HG03175 (cell line): ENCODE data around the gene FGF4.

Experiments
- ATAC-seq: cut with Tn5 transposase; IDR thresholded peaks from one replicate; pipeline ENCODE4 v1.9.1; 2021; ENCODE audit warnings: mild to moderate bottlenecking, moderate library complexity; ENCODE audit not compliant: unreplicated experiment

Gene FGF4

DNA sequence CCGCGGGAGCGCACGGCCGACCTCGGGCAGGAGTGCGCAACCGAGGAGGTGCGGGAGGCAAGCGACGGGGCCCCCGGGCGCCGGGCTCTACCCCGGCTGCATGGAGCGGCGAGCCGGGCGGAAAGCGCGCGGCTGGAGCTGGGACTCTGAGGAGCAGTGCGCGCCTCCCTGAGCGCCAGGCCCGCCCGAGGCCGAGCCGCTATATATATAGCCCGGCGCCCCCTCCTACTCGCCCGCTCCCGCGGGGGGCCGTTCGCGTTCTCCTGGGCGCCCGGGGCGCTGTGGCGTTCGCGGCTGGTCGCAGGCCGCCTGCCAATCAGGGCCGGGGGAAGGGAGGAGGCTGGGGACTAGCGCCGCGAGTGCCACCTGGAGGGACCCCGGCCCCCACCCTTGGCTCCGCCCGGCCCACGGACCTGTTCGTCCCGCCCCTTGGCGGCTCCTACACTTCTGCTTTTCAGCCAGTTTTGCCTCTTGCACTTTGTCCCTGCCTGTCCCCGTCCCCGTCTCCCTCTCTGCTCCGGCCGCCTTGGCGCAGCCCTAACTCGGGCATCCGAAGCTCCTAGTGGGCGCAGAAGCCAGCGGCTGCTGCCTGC, at the start of gene FGF4:
TSS of gene FGF4 (minus strand) at position 179 of the 593 bp plus-strand sequence. CDS start 257 bp downstream, outside the sequence.
- no peak for ATAC-seq

DNA sequence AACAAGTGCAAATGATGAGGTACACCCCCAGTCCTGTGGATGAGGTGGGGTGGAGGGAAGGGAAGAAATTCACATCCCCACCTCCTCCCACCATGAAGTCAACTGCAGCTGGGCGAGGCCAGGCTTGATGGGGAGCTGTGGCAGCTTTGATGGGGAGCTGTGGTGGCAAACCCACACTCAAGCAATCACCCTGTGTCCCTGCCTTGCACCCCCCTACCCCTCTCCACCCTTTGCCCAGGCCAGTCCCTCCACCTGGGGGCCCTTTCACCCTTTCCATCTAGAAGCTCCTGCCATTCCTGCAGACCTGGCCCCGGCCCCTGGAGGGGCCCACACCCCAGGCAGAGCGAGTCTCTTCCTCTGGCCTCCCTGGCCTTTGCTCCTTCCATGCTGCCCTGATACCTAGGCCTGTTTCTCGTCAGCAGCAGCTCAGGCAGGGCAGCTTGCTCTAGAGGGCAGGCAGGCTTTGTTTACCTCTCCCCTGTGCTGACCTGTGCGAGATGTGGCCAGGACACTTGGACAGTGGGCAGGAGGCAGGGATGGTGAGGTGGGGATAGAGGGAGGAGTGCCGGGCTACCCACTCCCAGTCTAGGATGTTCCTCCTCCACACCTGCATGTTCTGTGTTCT, 48.6 kb upstream of the FGF4 start:
- no peak for ATAC-seq

GRCh38 chr11:69822676-69823494, 47.7 kb upstream of the FGF4 start:
- ATAC-seq: no peak

DNA sequence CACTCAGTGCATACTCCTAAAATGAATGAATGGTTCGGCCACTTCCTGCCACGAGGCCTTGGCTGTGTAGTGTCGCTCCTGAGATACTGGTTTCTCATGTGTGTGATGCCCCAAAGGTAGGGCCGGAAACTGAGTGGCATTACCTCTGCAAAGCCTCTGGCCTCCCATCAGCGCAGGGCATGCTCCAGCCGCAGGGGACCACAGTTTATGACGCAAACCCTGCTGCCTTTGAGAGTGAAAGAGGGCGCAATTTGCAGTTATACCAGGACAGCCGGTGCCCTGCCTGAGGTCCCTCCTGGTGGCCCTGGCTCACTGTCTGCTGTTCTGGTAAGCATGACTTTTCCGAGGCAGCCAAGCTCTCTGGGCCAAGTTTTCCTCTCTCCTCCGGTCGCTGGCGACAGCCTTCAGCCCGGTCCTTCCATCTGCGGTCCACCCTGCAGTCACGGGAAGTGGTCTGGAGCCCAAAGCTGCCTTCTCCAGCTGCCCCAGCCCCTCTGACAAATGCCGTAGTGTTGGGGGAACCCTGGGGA, 46.4 kb upstream of the FGF4 start:
- no peak for ATAC-seq

GRCh38 chr11:69820441-69820840, 45.3 kb upstream of the FGF4 start:
- ATAC-seq: no peak

DNA sequence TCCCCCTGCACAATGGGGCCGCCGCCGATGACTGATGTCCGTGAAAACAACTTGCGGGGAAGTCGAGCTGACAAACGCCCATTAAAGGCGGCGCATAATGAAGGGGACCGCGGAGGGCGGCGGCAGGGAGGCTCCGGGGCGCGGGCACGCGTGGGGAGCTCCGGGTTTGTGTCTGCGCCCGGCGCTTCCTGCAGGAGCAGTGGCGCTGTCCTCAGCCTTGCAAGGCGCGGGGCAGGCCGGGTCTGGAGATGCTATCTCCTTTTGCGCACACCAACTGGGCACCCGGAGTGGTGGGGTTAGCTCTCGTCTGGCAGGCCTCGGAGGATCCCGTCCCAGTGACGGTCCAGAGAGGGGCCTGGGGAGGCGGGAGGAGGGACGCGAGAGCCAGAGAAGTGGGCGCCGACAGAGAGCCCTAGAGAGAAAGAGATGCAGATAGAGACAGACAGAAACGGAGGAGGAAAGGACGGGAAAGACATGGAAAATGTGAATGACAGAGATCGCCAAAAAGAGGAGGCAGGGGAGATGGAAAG, 44.5 kb upstream of the FGF4 start:
- ATAC-seq: no peak

- ATAC-seq: no peak
Measured at GRCh38 chr11:69818603-69819441, 43.7 kb upstream of the FGF4 start, which contains the start of gene FGF3. FGF3 (minus strand) TSS chr11:69819416; CDS start chr11:69818933, 483 bp downstream.

DNA sequence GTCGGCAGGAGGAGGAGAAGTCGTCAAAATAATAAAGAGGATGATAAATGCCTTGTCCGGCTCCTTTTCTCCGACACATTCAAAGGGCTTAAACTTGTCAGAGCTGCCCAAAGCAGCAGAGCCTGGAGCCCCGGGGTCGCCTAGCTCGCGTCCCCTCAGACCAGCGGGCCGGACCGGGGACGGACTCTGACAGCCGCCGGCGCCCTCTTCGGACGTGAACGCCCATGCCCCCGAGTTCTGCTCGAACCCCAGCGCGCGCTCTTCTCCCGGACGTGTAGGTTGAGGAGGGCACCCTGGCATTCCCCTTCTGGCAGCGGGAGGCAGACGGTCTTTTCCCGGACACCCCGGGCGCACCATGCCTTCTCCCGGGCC, 43.1 kb upstream of the FGF4 start:
- ATAC-seq: no peak

- ATAC-seq: no peak
Measured at GRCh38 chr11:69817265-69818230, 42.4 kb upstream of the FGF4 start.

DNA sequence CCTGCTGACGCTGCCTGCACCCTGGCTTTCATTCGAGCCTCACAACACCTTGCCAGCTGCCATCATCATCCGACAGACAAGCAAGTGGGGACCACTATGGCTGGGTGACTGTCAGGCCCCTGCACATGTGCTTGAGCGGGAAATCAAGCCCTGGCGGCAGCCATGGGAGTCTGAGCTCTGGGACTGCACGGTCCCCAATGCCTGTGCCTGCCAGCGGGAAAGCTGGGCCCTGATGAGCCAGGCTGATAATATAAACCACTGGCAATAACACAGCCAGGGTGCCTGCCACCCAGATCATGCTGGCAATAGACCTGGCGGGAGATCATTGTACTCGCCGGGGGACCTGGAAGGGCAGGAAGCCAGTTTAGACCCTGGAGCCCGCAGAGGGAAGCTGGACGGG, 41.5 kb upstream of the FGF4 start:
- no peak for ATAC-seq

DNA sequence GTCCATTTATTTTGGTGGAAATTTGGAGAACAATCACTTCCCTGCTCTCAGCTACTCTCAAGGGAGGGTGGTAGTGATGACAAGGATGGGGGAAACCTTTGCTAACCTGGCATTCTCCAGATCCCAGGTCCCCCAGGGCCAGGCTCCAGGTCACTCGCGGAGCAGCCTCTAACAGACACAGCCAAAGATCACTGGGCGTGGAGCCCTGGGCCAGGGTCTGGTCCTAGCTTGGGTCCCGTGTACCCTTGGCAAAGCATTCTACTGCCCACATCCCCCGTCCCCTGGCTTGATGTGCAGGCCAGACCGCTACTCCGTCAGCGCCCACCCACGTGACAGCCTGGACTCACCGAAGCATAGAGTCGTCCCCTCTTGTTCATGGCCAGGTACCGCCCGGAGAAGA, 40.8 kb upstream of the FGF4 start:
- ATAC-seq: no peak

GRCh38 chr11:69814902-69815301, 39.8 kb upstream of the FGF4 start:
- no peak for ATAC-seq

DNA sequence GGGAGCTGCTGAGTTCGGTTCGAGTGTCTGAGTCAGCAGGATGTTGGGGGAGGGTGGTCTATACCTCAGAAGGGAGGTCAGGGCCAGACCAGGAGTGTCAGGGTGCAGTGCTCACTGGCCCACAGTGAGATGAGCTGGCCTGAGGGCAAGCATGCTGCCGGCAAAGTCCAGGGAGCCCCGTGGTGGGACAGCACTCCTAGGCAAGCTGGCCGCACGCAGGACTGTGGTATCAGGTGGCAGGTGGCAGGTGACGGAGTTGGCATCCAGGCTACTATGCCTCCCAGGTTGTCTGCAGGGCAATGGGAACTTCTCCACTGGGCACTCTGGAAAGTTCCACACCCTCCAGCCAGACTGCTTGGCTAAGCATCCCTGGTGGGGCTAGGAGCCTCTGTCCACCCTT, 39.3 kb upstream of the FGF4 start:
- ATAC-seq: no peak

- ATAC-seq: no peak
Measured at GRCh38 chr11:69813839-69814238, 38.7 kb upstream of the FGF4 start.

GRCh38 chr11:69812946-69813345, 37.8 kb upstream of the FGF4 start:
- no peak for ATAC-seq

DNA sequence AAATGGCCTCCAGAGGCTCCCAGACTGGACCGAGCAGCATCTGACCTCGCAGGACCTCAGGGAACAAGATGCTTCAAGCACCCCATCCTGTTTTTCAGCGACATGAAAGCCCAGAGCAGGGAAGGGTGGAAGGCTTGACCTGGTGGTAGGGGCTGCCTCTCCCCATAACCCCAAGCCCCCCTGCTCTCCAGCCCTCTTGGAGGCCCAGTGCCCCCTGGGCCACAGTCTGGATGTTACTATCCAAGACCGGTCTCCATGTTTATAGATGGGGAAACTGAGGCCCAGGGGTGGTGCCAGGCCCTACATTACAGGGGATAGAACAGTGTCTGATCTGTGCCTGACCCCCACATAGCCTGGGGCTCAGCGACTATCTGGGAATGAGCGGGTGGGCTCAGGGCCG, 37.1 kb upstream of the FGF4 start:
- ATAC-seq: no peak

DNA sequence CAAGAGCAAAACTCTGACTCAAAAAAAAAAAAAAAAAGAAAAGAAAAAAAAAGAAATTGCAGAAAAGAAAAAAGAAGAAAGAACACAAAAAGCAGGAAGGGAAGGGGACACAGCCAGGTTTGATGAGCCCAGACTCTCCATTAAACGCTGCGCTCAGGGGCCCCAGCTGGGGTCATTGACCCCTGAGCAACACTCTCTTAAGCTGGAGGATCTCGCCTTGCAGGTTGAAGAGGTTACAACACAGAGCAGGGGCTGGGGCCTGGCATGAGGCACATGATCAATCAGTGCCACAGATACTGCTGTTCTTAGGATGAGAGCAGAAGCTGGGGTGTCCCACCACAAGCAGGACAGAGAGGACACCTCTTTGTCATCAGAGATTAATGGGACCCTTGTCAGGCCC, 36.3 kb upstream of the FGF4 start:
- no peak for ATAC-seq

GRCh38 chr11:69810289-69811118, 35.4 kb upstream of the FGF4 start:
- ATAC-seq: no peak

GRCh38 chr11:69808667-69809086, 33.5 kb upstream of the FGF4 start:
- no peak for ATAC-seq
